ENCODE results near the gene LYPD6.

Gene LYPD6

DNA sequence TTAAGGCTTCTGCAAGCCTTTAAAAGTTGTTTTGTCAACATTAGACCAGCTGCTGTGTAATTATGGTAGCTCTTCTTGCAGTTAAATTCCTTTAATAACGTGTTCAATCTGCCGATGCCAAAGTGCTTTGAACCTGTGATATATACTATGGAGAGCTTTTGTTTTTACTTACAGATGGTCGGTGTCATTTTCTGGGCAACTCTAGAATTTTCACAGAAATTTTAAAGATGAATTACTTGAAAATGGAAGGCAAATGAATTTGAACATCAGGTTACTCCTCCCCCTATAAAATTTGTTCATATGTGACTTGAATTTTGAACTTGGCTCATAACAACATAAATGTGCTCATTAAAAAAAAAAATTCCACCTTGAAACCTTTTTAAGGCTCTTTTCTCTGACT, 23.0 kb downstream of the LYPD6 start:
- DNase-seq = no peak

GRCh38 chr2:149355716-149356422, 25.5 kb downstream of the LYPD6 start:
- no peak for DNase-seq

DNA sequence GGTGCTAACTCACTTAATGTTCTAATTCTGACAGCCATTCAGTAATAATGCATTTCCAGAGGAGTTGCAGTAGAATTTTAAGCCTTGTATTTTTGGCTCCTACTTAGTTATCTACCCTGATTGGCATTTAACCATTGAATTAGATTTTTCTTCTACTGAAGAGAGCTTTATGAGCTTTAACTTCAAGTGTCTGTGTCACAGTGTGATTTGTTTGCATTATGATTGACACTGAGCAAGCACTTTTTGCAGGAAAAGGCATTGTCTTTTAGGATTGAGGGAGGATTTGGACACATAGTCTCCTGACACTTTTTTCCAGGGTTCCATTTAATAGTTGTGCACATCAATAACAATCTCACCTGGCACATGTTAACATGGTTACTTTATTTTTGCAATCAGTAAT, 26.7 kb downstream of the LYPD6 start:
- no peak for DNase-seq

- no peak for DNase-seq
Observed at GRCh38 chr2:149360106-149360505, 29.7 kb downstream of the LYPD6 start.

- no peak for DNase-seq
Observed at GRCh38 chr2:149363958-149364357, 33.6 kb downstream of the LYPD6 start.

DNA sequence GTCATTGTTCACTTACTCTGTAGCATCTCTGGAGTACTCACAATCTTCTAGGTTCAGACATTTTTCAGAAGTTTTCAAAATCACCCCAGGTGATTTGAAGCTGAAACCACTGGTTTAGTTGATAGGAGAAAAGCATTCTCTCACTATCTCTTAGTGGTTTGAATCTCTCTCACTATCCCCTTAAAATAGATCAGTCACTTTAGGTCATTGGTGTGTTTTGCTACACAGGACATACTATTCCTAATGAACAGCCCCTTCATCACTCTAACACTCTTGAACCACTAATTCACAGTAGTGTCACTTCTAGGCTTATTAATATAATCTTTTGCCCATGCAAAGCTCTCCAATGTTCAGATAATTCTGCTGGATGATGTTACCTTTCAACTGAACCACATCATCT, 34.5 kb downstream of the LYPD6 start:
- DNase-seq = no peak

DNA sequence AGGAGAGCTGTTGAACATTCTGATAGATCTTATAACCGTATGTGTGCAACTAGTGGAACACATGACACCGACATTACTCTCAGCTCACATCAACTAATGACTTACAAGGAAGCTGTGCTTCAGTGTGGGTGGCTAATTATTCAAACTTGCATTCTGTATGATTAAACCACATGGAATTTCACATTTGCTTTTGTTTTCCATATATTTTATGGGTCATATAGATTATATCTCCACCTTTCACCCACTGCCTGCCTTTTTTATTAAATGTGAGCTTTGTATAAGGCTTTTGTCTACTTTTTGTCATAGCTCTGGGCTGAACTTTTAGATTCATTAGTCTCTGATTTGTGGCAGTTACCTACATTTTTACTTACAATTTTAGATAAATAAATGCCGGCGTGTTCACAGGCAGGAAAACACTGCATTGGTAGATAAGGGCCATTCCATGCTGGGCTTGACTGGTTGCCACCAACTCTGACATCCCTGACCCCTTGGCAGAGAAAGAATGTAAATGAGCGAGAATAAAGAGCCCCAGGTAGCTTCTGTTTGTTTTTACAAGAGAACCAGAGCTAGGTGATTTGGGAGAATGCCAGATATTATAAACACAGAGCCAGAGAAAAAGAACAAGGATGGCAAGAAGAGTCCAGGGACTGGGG, 35.7 kb downstream of the LYPD6 start:
- no peak for DNase-seq

DNA sequence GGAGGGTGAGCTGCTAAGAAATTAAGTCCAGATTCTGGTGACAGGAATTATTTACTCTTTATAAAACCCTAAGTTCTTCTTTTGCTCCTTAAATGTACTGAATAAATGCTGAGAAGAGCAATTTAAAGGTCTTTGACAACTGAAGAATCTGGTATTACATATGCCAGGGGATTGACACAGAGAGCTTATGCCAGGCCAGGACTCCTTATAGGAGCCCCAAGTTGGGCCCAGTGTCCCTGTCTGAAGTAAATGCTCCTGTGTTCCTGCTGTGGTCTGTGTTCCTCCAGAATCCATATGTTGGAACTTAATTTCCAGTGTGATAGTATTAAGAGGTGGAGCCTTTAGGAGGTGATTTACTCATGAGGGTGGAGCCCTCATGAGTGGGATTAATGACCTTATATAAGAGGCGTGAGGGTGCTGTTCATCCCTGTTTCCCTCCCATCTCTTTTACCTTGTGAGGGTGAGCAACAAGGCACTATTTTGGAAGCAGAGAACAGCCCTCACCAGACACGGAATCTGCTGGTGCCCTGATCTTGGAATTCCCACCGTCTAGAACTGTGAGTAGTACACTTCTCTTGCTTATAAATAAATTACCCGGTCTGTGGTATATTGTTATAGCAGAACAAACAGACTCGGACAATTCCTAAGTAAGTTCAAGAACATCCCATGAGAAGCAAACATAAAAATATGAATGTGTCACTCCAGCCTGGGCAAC, 39.8 kb downstream of the LYPD6 start:
- DNase-seq = no peak

DNA sequence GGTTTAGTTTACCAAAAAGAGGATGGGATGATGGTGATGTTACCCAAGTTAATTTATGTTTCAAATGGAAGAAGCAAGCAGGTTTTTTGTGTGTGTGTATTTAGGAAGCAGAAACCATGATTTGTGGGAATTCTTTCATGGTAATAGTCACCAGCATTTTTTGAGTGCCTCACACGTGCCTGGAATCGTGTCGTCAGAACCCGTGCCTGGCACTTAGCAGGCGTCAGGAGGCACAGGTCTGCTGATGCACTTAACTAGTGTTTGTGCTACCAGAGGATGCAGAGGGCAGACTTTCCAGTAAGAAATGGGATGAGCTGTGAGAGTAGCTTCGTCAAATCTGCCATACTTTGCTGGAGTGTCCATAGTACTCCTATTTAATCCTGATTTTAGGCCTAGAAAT, 41.1 kb downstream of the LYPD6 start:
- DNase-seq = no peak

DNA sequence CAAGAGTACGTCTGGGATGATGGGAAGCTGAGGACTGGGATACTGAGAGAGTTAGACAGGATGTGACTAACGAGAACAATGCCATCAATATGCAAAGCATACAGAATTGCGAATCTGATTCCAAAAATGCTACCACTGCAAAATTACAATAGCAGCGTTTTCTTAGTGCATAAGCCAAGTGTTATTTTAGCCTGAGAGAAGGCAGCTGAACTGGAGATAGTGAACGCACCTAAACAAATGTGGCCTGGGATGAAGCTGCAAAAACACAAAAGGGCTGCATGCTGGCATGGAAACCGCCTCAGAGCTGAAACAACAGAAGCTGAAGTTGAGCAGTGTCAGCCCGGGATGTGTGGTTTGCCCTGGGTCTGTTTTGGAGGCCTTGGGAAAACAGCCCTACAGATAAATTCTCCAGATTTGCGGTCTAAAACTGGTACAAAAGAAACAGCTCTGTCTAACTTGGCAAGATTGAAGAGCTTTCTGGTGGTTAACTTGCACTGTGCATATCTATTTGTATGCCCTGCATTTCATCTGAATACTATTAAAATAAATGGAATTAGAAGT, 45.5 kb downstream of the LYPD6 start:
- no peak for DNase-seq

DNA sequence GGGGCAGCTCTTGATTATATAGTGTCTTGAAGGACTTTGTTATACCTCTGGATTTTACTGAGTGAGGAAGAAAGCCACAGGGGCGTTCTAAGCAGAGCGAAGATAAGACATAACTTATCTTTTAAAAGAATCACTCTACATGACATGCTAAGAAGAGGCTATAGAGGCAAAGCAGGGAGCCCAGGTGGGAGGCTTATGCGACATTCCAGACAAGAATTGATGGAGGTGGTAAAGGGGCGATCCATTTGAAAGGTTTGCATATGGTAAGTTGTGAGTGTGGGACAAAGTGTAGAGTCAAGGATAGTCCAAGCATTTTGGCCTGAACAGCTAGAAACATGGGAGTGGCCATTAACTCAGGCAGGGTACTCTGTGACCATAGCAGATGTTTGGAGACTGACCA, 49.8 kb downstream of the LYPD6 start:
- no peak for DNase-seq

DNA sequence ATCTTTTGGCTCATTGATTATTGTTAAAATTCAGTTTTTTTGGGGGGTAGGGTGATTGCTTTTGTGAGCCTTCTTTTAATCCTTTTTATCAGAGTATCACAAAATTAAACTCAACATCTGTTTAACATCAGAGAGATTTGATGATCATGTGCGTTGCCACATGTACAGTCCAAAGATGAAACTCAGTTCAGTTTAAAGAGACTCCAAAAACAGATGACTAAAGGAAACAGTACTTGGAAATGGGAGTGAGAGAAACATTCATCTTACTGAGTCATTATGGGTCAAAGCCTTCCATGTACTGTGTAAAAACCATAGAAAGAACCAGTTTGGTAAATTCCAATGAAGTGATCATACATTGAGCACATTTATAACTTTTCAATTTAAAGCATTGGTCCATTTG, 53.0 kb downstream of the LYPD6 start:
- no peak for DNase-seq

DNA sequence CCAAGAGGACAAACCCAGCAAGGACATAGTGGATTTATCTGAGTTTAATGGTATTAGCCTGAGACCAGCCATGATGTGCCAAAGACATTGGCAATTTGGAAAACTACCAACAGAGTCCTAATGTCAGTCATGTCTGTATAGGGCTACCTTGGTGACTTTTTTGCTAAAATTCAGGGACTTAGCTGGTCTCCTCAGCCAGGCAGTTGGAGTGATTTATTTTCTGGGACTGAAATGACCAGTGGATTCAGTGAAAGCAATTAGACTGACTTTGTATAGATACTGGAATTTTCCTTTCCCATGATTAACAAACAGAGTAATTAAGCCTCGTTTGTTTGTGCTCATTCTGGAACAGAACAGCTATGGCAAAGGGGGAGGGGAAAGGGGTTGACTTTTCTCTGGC, 55.0 kb downstream of the LYPD6 start:
- DNase-seq = no peak

GRCh38 chr2:149387411-149387810, 57.0 kb downstream of the LYPD6 start:
- DNase-seq = no peak

DNA sequence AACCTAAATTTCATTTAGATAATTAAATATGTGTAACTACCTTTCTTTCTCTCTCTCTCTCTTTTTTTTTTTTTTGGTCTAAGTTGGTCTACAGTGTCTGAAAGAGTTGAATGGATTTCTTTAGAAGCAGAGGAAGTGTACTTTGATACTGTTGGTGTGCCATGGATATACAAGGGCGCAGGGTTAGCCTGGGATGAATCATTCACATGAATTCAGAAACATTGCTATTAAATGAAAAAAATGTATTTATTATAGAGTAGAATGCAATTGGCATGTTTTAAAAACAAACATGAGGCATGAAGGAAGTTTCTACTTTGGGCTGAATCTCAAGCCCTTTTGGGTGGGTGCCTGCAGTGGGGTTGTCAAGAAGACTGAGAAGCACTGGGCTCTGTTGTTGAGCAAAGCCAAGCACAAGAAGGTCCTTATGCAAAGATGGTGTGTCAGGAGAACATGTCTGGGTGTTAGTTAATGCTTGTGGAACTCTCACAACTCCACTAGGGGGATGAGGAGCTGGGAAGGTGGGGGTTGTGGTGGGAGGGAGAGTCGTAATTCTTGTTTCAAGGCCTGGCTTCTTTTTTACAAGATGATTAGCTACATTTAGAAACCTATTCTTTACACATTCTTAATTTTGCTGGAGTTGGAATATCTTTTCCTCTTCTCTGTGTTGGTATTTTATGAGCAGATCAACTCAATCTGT, 57.9 kb downstream of the LYPD6 start:
- DNase-seq = no peak

DNA sequence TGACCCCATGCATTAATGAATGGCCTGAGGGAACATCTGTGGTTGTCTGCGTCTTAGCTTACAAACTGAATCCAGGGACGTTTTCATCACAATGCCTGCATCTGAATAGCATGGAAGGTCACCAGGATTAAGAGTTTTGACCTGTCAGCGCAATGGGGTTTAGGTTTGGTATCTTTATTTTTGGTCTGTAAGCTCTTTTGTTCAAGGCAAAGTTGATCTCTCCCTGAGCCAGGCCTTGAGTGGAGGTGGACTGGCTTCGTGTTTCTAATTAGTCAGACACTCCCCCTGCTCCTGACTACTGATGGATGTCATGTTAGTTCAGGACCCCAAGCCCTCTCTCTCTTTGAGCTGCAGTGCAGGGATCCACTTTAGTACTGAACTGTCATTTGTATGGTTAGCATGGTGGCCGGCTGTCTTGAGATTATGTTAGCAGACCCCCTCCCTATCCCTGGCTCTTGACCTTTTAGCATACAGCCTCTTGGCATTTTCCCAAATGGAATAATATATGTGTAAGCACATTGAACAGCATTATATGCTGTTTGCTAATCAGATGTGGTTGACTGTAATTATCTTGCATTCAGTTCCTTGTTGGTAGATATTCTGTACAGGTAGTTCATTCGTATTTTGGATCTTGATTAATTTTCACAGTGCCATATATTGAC, 59.2 kb downstream of the LYPD6 start:
- DNase-seq = no peak

- DNase-seq = no peak
Observed at GRCh38 chr2:149393614-149394013, 63.2 kb downstream of the LYPD6 start.

DNA sequence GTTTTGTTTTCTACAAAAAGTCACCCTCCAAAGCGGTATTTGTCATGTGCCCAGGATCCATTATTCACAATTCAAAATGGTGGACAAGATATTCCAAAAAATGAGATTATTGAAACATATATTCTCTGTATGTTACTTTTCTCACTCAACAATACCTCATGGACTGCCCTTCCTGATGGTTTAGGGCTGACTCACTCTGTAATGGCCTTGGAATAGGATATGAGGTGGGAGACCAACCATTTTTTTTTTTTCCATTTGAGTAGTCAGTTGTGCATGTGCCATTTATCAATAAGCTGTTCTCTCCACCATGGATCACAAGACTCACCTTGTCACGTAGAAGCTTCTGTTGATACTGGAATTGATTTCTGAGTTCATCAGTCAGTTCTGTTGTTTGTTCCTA, 64.5 kb downstream of the LYPD6 start:
- no peak for DNase-seq

DNA sequence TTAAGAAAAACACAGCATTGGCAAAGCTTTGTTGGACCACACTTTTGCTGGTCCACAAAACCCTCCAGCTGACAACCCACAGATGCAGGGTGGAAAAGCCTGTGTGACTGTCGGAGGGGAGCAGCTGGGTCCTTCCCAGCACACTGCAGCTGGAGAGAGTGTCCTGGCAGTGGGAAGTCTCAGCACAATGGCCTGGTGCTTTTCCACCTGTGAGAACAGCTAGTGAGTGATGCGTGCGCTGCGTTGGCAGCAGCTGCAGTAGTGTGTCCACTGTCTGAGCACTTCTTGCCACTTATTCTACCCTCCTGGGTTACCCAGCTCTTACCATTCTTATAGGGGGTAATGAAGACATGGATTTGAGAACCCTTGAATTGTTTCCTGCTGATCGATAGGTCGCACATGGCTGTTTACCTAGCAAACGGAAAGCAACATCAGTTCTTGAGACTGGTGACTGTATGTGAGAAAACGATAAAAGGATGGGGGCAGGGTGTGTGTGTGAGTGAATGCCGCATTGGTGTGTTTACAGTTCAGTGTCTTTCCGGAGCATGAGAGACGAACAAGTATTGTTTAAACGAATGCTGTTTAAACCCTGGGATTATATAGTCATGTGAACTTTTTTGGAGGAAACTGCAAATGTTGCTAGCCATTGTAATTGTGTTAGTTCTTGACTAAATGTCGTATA, 69.7 kb downstream of the LYPD6 start:
- DNase-seq = no peak

DNA sequence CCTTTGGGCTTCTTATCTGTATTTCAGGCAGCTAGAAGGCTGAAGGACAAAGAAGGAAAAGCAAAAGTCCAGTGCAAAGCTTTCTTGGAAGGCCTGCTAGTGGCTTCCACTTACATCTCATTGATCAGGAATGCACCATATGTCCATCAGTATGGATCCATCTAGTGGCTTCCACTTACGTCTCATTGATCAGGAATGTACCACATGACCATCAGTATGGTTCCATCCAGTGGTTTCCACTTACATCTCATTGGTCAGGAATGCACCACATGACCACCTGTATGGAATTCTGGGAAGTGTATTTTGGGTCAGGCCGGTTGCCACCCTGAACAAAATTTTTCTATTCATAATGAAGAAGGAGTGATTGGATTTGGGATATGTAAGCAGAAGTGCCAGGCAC, 70.6 kb downstream of the LYPD6 start:
- no peak for DNase-seq

DNA sequence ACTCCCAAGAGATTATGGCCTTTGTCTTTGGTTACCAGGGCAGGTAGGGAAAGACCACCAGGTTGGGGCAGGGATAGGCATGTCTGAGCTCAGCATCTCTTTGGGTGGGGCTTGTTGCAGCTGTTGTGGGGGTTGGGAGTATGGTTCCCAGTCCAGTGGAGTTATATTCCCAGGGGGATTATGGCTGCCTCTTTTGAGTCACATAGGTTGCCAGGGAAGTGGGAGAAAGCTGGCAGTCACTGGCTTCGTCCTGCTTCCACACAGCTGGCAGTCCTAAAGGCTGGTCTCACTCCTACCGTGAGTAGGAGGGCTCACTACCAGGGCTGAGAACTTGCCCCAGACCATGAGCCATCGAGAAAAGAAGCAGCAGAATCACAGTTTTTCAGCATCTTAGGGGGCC, 79.1 kb downstream of the LYPD6 start:
- DNase-seq = no peak

Data from CD4-positive, alpha-beta T cell treated with Interleukin-10 for 1 hour (primary cell).